Activated CD4-positive, CD25-positive, alpha-beta regulatory T cell treated with anti-CD3 and anti-CD28 coated beads, Interleukin-2, amount 50 U/mL, for 16 hours (primary cell): ENCODE results near the gene ACBD5.

Experiments
- DNase-seq: peaks from one replicate; pipeline ENCODE4 v3.0.0-alpha.2; 2020; ENCODE audit warnings: low read depth, low spot score

The ACBD5 gene

GRCh38 chr10:27153845-27154193 lies 86.8 kb downstream of the ACBD5 start:
- DNase-seq, result peak; percentile 11

DNA sequence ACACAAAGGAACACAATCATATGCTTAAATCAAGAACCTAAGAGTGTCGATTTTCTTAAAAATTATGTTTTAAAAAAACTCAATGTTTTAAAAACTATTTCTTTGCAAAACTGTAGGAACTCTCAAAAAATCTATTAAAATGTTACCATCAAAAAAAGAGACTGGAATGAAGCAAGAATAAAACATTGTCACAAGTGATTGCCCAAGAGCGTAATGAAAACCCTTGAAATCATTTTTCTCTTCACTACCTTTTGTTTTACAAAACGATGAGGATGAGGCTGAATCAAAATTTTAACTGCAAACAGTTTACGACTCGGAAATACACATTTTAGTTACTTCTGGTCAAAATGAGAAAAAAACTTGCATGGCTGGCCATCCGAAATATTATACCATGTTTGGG lies 87.3 kb downstream of the ACBD5 start:
- no peak for DNase-seq

GRCh38 chr10:27152687-27153086 lies 87.9 kb downstream of the ACBD5 start:
- DNase-seq, result no peak

GRCh38 chr10:27150261-27150660 lies 90.3 kb downstream of the ACBD5 start:
- no peak for DNase-seq

DNA sequence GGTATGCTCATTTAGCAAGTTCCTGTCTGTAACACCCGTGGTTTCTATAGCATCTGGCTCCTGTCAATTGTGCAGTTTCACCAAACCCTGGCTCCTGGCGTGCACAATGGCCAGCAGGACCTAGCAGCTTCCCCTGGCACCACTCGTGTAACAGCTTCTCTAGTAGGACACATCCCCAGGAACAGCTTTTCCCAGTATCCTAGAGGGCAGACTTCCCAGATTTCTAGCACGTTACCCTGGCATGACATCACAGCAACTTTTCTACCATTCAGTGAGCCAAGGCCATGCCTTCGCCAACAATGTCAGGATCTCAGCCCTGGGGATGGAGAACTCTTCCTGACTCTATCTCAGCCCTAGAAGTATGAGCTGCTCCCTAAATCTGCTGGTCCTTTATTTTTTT lies 92.9 kb downstream of the ACBD5 start:
- DNase-seq, result no peak

DNA sequence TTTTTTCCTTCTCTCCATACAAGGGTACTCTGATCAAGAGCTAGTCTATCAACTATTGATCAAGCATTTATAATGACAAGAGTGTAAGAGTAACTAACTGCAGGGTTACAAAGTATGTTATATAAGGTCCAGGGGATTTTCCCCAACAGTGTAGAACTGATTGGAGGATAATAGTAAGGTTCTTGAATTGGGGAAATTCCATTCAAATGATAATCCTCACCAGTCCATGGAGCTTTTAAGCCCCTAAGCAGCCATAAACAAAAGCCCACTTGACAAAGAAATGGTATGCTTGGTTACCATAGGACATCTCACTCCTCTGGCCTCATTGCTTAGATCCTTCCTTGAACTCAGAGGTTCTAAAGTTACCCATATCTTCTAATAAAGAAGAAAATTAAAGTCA lies 94.7 kb downstream of the ACBD5 start:
- no peak for DNase-seq
